ENCODE measurements around the gene SHROOM4. TPM values are rescaled to one million over a fixed set of nuclear protein-coding genes. Genes with fewer than 3 reads are reported as not detected.

SHROOM4 gene
- total and polyA plus RNA-seq, 9 of the 15 experiments (the other 6 are each of a cell fraction or from before 2014, with no cell fraction given) = not detected

- ATAC-seq = no peak
- Histone ChIP-seq H2AFZ (ENCODE audit: low read depth, low read length) (no peak overlapping the region), H3K4me2 (ENCODE audit: insufficient read depth, low read length) (no peak overlapping the region), H3K9me1 (ENCODE audit: control insufficient read depth, insufficient read depth, low read length) (no peaks in the 10 kb centered on the region), H3K79me2 (ENCODE audit: control insufficient read depth, insufficient read depth, low read length) (no peaks in the 10 kb centered on the region), H3K4me3 (no peak overlapping the region), H3K9ac (ENCODE audit: insufficient read depth in 1 of 2, low read depth in 2 of 2, low read length in 2 of 2) (no peak overlapping the region), H3K27me3 (ENCODE audit: control insufficient read depth in 2 of 2, insufficient read depth in 2 of 2, low read length in 2 of 2) (no peaks in the 10 kb centered on the region), H3K36me3 (ENCODE audit: control insufficient read depth, insufficient read depth, low read length) (no peaks in the 10 kb centered on the region), H3K27ac (ENCODE audit: extremely low read depth, low read depth, low read length) (no peak overlapping the region), H3K9me3 (replicated peaks; ENCODE audit: control insufficient read depth, insufficient read depth, low read depth, low read length) (no peaks in the 10 kb centered on the region), H4K20me1 (replicated peaks; ENCODE audit: control insufficient read depth, insufficient read depth, low read length) (no peaks in the 10 kb centered on the region), H3K4me1 (replicated peaks in 1 of 2; ENCODE audit: control insufficient read depth in 2 of 2, insufficient read depth in 2 of 2, low read length in 2 of 2) (no peaks in the 10 kb centered on the region)
- ChIA-PET POLR2A (no interaction called here), CTCF (ENCODE audit: low intra/inter-chr PET ratio) (no interaction called here)
- intact Hi-C loops (cut with micrococcal nuclease) (no loop called here), in situ Hi-C loops (cut with MboI) (no loop called here)
- FAIRE-seq = no peak
- no peak for DNase-seq (ENCODE audit: extremely low read depth in 1 of 4, low spot score in 3 of 4)
- BruUV-seq (replicated peaks) = no TSS peak
- WGBS (ENCODE audit: insufficient coverage, low coverage, missing lambda C conversion rate) = 0% methylated on average over 1 of the region's 1 CpG
- TF ChIP-seq SLC30A9 (CRISPR knock-in tag; IDR thresholded peaks at IDR 0.05) (no peak), CEBPB (tag; IDR thresholded peaks at IDR 0.05) (no peak), PRDM10 (IDR thresholded peaks at IDR 0.05; ENCODE audit: partially characterized antibody) (no peak), SMAD1 (IDR thresholded peaks at IDR 0.05; ENCODE audit: low read depth, low read length, partially characterized antibody) (no peak), ZNF165 (CRISPR knock-in tag; IDR thresholded peaks at IDR 0.05; ENCODE audit: borderline replicate concordance) (no peak), ZNF23 (CRISPR knock-in tag; IDR thresholded peaks at IDR 0.05) (no peak), U2AF1 (optimal IDR thresholded peaks at IDR 0.05; ENCODE audit: low read depth, low read length) (no peak), ZNF175 (CRISPR knock-in tag; IDR thresholded peaks at IDR 0.05; ENCODE audit: low read depth) (no peak), ZKSCAN8 (CRISPR knock-in tag; IDR thresholded peaks at IDR 0.05) (no peak), NR1H2 (CRISPR knock-in tag; IDR thresholded peaks at IDR 0.05) (no peak), POU5F1 (IDR thresholded peaks at IDR 0.05; ENCODE audit: borderline replicate concordance, low read depth, low read length, partially characterized antibody) (no peak), DIDO1 (tag; IDR thresholded peaks at IDR 0.05; ENCODE audit: low read depth) (no peak), ATF4 (CRISPR knock-in tag; IDR thresholded peaks at IDR 0.05) (no peak), ZNF408 (CRISPR knock-in tag; IDR thresholded peaks at IDR 0.05; ENCODE audit: low read depth) (no peak), NCOA4 (IDR thresholded peaks at IDR 0.05; ENCODE audit: partially characterized antibody) (no peak), ZNF75A (CRISPR knock-in tag; IDR thresholded peaks at IDR 0.05) (no peak), ZNF444 (CRISPR knock-in tag; IDR thresholded peaks at IDR 0.05) (no peak)
These were observed 39.4 kb upstream of the SHROOM4 start for GRCh38 chrX:50853399-50853798.

Measured in K562 (cell line).